Measurements from ENCODE around the gene ZNF536.

DNA sequence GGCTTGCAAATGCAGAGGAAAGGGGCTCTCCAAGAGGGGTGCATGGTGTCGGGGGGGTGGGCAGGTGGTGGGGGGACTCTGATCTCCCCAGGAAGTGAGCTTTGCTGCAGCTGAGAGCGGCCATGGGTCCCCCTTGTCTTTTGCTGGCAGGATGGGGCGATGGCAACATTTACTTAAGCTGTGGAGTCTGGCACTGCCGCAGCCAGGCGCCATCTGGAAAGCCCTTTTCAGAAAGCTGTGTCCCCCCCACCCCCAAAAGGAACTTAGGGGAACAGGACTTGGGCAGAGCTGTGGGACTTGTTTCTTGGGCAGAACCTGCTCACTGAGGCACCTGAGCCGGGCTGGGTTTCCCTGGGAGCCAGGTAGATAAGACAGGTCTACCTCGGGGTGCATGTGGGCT lies 80.7 kb downstream of the ZNF536 start:
- TF ChIP-seq, protein P1, sequence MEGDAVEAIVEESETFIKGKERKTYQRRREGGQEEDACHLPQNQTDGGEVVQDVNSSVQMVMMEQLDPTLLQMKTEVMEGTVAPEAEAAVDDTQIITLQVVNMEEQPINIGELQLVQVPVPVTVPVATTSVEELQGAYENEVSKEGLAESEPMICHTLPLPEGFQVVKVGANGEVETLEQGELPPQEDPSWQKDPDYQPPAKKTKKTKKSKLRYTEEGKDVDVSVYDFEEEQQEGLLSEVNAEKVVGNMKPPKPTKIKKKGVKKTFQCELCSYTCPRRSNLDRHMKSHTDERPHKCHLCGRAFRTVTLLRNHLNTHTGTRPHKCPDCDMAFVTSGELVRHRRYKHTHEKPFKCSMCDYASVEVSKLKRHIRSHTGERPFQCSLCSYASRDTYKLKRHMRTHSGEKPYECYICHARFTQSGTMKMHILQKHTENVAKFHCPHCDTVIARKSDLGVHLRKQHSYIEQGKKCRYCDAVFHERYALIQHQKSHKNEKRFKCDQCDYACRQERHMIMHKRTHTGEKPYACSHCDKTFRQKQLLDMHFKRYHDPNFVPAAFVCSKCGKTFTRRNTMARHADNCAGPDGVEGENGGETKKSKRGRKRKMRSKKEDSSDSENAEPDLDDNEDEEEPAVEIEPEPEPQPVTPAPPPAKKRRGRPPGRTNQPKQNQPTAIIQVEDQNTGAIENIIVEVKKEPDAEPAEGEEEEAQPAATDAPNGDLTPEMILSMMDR (IDR thresholded peaks at IDR 0.05): no peak
- TF ChIP-seq POLR2A (IDR thresholded peaks at IDR 0.05): no peak

All from right lobe of liver (tissue), 4 donors.